GM19452 (cell line): ENCODE data around the gene TTC7B.
"Not testable (repeated sequence)": the region's sequence is repeated elsewhere in the genome, so short reads cannot be mapped to it uniquely, and the experiment has no call there.

ENCODE experiments used
- ATAC-seq: cut with Tn5 transposase; IDR thresholded peaks from one replicate; pipeline ENCODE4 v1.9.1; 2021; ENCODE audit not compliant: unreplicated experiment

Gene TTC7B

DNA sequence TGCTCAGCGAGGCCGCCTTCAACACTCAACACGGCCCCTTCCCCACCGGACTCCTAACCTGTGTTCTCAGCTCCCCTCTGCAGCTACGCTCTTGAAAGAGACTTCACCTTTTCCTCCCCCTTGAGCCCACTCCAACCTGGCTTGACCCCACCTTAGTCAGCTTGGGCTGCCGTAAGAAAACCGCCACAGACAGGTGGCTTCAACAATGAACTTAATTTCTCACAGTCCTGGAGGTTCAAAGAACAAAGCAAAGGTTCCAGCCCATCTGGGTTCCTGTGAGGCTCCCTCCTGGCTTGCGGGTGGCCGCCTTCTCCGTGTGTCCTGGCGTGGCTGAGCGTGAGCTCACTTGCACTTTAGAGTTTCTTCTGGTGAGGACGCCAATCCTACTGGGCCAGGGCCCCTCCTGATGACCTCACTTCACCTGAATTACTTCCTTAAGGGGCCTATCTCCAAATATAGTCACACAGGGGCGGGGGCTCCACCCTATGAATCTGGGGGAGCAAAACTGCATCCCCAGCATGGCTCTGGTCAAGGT lies 280.6 kb downstream of the TTC7B start:
- ATAC-seq = no peak

DNA sequence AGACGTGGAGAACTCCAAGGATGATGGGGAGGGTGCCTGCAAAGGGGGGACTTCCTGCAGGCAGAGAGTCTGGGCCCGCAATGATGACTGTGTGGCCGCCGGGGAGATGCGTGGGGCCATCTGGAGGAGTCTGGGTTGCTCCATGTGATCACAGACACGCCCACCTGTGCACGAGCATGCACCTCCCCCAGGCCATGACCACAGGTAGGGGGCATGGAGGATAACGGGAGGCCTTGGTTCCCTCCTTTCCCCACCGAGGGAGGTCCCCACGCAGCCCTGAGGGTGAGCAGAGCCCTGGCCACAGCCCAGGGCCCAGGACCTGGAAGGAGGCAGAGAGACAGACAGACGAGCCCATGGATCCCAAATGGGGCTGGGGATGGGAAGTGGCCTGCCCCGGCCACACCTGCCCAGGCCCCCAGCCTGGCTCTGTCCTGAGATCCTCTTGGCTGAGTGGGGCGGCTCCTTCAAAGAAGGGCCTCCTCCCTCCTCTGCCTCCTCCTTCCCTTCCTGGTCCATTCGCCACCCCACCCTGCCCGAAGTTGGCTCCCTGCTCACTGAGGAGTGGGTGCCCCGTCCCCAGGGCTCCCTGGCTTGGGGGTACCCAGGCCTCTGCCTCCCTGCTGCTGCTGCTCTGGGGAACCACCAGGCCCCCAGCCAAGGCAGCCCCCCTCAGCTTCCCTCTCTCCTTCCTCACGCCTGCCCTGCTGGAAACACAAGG lies 281.2 kb downstream of the TTC7B start:
- ATAC-seq = no peak

DNA sequence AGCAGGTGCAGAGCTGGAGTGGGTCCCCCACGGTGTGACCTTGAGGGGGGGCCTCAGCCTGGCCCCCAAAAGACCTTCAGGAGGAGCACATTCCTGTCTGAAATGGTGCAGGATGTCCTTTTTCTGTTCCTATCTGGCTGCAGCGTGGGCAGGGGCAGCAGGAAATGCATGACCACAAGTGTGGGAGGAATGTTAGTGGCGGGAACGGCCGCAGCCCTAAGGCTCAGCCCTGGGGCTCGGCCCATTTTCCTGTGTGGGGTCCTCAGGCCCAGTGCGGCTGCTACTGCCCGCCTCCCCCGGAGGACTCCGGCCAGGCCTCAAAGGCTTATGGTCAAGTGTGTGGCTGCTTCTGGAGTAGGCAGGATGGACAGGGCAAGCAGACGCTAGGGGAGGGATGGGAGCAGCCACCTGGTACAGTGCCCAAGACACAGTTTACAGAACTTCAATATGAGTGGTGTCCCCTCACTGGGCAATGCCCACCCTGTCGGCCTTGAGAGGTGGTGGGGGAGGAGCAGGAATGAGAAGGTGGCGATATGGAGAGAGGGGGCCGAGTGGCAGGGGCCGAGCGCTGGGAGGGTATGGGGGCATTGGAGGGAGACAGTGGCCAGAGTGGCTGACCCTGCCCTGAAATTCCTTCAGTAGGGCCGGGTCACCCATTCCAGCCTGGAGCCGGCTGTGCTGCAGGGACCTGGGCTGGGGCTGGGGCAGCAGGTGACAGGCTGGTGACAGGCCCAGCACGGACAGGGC lies 282.0 kb downstream of the TTC7B start:
- ATAC-seq = no peak

DNA sequence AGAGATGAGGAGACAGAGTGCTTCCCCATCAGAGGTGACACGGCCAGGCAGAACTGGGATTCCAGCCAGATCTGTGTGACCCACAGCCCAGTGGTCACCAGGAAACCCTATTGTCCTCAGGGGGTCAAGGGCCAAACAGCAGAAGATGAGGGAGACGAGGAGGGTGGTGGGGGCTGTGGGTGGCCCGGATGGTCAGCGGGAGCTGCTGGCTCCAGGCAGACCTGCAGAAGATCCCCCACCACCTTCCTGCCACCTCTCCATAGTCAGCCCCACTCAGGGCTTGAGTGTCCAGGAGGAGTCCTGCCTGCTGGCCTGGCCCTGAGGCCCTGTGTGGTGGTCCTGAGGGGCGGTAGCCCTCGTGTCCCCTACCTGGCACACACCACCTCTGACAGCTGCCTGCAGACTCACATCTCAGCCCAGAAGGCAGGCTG lies 282.6 kb downstream of the TTC7B start:
- no peak for ATAC-seq

DNA sequence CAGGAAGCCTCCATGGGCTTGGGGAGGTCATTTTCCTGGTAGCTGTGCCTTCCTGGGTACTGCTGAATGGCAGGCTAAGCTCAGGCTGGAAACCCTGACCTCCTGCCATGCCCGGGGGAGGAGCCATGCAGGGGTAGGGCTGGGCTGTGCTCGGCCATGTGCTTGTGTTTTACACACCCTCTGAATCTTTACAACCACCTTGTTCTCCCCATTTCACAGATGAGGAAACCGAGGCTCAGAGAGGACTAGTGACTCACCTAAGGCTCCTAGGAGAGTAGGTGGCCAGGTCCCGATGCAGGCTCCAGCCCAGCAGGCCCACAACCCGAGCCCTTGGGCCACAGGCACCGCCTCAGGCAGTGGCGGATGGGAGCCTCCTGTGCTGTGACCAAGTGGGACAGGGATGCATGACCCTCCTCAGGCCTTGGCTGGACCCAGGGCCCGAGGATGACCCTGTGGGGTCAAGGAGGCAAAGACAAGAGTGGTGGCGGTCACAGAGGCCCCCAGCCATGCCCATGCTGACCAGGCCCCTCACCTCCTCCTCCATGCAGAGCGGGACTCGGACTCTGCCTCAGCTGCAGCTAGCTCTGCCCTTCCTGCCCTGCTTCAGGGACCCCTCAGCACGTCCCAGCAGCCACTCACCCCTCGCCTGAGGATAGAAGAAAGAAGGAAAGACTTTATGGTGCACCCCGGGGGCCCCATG lies 283.3 kb downstream of the TTC7B start:
- ATAC-seq = no peak

DNA sequence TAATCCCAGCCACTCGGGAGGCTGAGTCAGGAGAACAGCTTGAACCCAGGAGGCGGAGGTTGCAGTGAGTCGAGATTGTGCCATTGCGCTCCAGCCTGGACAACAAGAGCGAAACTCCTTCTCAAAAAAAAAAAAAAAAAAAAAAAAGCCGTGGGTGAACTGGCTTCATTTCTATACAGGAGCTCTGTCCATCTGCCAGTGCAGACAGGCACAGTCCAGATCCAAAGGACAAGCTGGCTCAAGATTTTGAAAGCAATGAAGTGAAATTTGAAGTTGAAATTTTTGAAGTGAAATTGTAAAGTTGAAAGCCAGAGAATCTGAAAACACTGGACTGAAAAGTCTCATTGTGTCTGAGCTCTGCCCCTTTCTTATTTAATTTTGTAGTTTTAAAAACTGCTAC lies 284.7 kb downstream of the TTC7B start:
- no peak for ATAC-seq

GRCh38 chr14:90530523-90530922 lies 285.7 kb downstream of the TTC7B start:
- no peak for ATAC-seq

GRCh38 chr14:90527978-90528377 lies 288.3 kb downstream of the TTC7B start:
- no peak for ATAC-seq

DNA sequence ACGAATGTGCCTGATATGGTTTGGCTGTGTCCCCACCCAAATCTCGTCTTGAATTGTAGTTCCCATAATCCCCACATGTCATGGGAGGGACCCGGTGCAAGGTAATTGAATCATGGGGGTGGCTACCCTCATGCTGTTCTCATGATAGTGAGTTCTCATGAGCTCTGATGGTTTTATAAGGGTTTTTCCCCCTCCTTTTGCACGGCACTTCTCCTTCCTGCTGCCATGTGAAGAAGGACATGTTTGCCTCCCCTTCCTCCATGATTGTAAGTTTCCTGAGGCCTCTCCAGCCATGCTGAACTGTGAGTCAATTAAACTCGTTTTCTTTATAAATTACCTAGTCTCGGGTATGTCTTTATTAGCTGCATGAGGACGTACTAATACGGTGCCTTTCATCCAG lies 289.7 kb downstream of the TTC7B start:
- ATAC-seq = not testable (repeated sequence)

DNA sequence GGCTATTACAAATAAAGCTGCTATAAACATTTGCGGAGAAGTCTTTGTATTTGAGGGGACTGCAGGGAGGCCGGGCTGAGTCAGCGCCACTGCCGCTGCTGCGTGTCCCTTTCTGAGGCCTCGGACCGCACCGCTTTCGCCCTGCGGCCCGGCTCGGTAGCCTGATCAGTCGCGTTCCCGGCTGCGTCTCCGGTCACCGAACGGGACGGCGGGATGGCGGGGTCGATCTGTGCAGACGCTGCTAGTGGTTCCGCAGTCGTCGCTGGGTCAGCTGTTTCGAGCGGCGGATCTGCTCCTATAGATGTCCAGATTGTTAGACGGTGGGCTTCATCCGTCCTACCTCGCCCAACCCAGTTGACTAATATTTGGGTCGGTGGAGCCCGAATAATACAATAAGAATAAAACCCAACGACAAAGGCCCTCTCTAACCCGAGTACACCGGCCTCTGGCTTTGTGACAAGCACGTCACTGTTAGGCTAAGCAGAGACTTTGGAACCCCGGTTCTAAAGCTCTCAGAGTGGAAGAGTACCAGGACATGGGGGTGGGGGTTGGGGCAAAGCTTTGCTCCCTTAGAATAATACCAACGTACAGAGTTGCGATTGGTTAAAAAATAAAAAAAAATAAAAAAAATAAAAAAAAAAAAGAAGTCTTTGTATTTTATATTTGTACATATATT lies 290.7 kb downstream of the TTC7B start:
- not testable (repeated sequence) for ATAC-seq

DNA sequence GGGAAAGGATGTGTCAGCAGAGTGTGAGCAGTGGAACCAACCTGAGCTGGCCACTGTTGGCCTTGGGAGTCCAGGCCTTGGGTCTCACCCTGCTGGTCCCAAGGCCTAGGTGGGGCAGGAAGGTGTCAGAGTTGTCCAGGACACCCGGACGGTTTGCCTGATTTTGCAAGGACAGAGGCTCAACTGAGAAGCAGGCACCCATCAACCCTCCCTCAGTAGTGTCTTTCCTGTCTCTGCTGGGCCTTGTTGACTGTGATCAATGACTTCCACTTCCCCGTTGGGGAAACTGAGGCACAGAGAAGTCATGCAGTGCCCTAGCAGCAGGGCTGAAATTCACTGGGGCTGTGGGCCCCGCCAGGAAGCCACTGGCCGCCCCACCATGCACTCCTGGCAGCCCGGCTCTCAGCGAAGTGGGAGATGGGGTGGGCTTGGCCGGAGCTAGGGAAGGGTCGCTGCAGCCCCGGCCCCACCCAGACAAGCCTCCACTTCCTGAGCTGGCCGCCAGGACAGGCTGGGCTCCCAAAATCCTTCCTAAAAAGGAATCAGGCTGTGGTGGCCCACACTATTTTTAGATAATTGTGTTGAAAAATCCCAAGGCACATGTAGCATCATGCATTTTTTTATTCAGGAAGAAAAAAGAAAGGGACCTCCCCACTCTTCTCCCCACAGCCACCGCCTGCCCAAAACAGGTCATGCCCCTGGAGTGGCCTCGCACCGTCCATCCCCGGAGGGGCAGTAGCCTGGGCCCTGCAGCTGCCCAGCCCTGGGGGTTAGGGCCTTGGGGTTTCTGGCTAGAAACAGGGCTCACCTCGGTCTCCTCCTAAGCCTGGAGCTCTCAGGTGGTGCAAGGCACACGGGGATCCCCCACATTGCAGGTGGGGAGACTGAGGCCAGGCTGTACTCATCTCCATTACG lies 292.0 kb downstream of the TTC7B start:
- no peak for ATAC-seq

GRCh38 chr14:90523544-90523943 lies 292.7 kb downstream of the TTC7B start:
- ATAC-seq = no peak

DNA sequence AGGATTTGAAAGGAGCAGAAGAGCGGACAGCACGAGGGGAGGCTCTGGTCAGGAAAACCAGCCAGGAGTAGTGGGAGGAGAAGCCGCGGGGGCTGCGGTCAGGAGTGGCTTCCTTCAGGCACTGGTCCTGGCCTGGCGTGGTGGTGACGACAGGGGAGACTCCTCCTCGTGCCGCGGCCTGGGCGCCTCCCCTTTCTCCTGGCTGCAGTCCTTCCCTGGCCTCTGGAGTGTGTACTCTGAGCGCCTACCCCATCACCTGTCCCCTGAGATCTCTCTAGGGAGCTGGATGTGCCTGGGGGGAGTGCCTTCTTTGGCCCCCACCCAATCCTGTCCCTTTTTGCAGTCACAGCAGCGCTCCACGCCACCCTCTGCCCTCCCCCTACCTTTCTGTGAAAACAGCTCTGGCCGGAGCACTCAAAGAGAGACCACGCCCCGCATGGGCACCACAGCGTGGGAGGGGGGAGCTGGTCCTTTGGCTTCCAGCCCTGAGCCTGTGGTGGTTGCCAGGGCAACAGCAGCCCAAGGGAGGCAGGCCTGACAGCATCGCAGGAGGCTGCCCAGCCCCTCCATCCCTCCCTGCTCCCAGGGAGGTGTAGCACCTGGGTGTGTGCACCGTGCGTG lies 293.5 kb downstream of the TTC7B start:
- no peak for ATAC-seq

DNA sequence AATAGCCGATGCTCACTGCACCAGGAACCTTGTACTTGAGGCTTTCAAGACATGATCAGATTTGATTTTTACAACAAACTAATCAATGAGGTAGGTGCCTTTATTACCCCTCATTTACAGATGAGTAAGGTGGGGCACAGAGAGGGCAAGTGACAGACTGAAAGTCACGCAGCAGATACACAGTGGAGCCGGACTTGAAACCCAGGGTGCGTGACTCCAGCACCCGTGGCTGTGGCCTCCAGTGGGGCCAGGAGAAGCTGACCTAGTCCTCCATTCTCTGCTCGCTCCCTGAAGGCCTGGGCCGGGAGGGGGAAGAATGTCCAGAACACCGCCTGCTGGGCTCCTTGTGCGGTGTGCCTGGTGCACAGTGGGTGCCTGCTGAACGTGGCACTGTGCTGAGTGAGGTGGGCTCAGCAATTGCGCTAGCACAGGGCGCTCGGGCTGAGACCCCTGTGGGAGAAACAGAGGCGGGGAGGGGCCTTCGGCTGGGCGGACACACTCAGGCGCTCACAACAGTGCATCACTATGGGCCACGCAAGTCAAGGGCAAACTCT lies 294.2 kb downstream of the TTC7B start:
- no peak for ATAC-seq

- ATAC-seq = no peak
Measured at GRCh38 chr14:90521084-90521929, 294.9 kb downstream of the TTC7B start.

DNA sequence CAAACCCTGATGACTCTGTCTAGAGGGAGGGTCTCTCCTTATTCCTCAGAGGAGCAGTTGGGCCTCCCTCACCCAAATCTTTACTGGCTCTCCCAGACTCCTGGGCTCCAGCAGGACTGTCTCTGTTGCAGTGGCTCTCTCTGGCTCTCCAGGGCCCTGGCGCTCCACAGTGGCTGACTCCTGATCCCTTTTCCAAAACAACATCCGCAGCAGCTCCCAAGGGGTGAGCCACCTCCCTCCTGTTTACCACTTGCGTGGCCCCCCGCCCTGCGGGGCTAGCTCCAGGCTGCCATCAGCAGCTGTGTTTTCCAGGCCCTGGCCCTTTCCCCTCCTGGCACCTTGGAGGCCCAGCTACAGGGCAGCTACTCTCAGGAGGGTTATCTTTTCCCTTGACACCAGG lies 295.9 kb downstream of the TTC7B start:
- ATAC-seq = no peak

DNA sequence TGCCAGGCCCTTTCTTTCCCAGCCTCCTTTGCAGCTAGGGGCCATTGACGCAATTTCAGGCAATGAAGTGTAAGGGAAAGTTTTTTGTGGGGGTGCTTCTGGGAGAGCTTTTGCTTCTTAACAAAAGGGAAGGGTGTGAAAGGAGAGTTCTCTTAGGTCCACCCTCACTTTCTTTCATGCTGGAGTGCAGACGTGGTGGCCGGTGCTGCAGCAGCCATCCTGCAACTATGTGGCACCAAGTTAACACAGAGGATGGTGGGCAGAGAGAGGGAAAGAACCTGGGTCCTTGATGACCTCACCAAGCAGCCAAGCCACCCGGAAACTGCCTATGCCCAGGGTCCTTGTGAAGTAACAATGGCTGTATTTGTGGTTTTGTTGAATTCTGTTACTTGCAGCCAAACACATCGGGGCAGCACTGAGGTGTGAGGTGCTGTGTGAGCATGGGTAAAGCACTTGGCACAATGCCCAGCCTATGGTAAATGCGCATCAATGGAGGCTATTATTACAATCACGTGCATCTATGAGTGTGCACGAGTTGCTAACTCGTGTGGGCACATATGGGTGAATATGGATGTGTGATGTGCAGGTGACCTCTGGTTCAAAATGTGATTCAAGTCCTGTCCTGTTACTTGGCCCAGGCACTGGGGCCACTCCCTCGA lies 296.8 kb downstream of the TTC7B start:
- no peak for ATAC-seq

DNA sequence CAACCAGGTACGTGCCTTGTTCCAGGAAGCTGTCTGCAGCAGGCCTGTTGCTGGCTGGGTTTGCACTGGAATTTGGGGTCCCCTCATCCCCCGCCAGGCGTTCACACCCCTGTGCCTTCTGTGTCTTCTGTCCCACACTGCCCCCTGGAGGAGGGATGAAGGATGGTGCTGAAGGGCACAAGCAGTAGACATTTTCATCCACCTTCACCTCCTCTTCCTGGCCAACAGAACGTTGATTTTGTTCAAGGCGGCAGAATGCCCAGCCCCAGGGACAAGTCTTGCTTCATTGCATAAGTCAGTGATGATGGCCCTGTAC lies 297.3 kb downstream of the TTC7B start:
- ATAC-seq = no peak
